Urothelium cell line (cell line): ENCODE results near the gene FBXO42.
A peak's percentile ranks its signal among the peaks of the same experiment; 100 is the strongest.

Experiments used
- DNase-seq: peaks from one replicate; pipeline ENCODE4 v3.0.0; 2011; ENCODE audit warnings: low spot score, mixed read lengths
- FAIRE-seq: peaks from 2 replicates; lab custom pipeline; 2011; peaks lifted over from hg19 to GRCh38; lab: Jason Lieb, UNC

The FBXO42 gene

DNA sequence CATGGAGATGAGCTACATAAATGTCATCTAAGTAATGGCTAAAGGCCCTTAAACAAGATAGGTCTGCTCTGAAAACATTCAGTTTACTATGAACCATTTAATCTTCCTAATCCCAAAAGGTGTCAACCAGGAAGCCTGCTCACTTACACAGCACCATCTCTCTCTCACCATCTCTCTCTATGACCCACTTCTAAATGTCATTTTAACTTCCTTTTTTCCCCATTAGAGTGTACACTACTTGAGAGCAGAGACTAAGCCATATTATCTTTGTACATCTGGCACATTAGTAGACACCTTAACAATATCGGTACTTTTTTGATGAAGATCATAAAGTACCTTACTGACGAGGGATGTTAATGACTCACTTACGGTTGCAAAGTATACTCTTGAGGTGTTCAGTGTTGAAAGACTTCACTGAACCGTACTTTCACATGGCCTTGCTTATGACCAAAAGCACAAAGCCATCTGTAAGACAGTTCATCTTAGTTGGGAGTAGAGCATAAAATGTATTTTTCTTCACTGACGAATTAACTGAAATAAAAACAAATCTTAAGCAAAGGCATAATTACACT is 25.4 kb downstream of the FBXO42 start:
- no peak for DNase-seq
- FAIRE-seq, result no peak

DNA sequence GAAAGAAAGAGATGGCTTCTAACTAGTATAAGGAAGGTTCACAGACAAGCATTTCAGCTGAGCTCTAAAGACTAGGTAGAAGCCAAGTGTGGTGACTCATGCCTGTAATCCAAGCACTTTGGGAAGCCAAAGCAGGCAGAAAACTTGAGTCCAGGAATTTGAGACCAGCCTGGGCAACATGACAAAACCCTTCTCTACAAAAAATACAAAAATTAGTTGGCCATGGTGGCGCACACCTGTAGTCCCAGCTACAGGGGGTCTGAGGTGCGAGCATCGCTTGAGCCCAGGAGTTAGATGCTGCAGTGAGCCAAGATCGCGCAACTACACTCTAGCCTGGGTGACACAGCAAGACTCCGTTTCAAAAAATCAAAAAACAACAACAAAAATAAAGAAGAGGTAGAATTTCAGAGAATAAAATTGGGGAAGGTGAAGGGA is 27.8 kb downstream of the FBXO42 start:
- DNase-seq (peak; percentile 30), FAIRE-seq (no peak)

DNA sequence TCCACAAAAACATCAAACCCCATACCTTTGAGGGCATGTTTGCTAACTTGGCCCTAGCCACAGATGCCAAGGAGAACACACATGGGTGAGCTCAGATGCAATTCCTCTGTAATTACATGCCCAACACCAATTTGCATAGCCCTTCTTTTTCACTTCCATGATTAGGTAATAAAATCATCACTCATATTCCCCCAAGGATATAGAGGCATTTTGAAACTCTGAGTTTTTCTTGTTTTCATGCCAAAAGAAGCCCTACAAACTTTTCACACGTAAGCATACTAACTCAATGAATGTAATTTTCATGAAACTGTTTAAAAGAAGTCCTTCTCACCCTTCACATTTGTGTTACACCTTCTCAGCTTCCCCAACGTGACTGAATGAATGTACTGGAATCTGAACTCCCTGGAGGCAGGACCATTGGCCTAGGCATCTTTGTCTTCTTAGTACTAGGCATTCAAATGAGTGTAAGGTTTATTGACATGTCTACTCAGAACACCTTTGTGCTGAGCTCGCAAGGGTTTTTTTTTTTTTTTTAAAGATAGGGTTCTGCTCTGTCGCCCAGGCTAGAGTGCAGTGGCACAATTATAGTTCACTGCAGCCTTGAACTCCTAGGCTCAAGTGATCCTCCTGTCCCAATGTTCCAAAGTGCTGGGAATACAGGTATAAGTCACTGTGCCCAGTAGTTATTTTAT is 31.0 kb downstream of the FBXO42 start:
- DNase-seq (no peak), FAIRE-seq (no peak)

DNA sequence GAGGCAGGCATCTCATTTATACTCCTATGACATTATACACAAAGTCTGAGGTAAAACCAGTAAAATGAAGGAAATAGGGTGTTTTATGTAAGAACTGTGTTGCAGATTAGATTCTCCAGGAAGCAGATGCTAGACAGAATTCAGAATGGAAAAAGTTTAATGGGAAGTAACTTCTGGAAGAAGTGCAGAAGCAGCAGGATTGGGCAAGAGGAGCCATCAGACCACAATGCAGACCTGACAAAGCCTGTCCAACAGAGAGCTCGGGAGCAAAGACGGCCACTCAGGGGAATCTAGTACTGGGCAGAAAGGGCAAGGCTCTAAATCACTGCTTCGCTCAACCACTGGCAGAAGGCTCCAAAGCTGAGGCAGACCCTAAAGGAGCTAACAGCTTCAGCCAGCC is 33.7 kb downstream of the FBXO42 start:
- FAIRE-seq (no peak), DNase-seq (no peak)

DNA sequence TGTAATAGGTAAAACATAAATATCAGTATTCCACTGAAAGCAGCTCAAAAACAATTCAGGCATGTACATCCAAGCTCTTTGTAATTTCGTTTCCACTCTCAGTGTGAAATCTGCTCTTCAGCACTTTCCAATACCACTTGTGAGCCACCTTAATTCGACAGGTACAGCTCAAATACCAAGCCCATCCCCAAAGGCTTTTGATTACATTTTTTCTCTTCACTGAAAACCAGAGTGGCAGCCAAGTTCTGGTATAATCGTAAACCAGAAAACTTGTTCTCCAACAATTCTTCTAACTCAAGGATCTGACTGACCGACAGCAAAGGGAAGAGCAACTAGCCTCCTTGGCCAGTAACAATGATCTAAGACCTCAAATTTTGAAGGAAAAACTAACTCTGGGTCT is 36.8 kb downstream of the FBXO42 start:
- FAIRE-seq, result no peak
- no peak for DNase-seq

DNA sequence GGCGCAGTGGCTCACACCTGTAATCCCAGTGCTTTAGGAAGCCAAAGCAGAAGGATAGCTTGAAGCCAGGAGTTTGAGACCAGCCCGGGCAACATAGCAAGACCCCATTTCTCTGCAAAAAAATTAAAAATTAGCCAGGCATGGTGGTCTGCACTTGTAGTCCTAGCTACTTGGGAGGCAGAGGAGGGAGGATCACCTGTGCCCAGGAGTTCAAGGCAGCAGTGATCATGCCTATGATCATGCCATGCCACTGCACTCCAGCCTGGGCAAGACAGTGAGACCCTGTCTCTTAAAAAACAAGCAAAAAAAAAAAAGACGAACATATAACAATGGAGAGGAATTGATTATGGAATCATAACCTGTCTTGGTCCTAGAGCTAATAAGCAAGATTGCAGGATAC is 45.1 kb downstream of the FBXO42 start:
- FAIRE-seq (no peak), DNase-seq (no peak)

DNA sequence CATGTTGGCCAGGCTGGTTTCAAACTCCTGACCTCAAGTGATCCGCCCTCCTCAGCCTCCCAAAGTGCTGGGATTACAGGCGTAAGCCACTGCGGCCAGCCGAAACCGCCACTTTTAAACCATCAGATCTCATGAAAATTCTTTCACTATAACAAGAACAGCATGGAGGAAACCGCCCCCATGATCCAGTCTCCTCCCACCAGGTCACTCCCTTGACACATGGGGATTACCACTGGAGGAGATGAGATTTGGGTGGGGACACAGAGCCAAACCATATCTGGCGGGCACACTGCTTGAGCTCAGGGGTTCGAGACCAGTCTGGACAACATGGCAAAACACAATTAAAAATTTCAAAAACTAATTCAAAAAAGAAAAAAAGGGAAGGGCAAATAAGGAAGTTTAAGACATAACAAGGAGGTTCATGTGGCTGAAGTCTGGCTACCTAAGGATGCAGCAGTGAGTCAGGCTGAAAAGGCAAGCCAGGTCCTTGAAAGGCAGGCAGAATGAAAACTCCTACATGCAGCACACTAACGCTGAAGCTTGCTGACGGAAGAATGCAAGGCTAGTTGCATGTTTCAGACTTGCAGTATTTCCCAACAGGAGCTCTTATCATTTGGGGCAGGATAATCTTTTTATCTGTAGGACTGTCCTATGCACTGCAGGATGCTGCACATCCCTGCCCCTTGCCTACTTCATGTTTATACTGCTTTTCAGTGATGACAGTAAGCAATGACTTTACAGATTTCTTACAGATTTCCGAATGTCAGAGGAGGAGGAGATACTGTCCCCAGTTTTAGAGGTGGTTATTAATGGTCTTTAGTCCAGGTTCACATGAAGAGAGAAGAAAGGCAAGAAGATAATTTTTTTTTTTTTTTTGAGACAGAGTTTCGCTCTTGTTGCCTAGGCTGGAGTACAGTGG is 49.3 kb downstream of the FBXO42 start:
- FAIRE-seq (no peak), DNase-seq (no peak)

DNA sequence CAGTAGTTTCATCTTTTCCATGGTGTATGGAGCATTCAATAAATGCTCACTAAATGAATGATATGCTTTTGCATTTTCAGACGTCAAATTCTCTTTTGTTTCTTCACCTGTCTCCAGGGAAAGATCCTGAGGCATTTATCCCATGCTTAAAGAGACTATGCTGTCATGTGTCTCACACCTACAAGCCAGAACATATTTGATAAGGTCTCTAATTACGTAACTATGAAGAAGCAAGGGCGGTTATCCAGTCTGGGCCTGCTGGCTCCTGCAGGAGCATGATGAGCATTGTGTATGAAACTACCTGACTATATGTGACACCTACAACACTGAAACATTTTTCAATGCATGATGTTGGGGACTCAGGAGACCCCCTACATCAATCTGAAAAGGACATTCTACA is 51.8 kb downstream of the FBXO42 start:
- DNase-seq (no peak), FAIRE-seq (no peak)

DNA sequence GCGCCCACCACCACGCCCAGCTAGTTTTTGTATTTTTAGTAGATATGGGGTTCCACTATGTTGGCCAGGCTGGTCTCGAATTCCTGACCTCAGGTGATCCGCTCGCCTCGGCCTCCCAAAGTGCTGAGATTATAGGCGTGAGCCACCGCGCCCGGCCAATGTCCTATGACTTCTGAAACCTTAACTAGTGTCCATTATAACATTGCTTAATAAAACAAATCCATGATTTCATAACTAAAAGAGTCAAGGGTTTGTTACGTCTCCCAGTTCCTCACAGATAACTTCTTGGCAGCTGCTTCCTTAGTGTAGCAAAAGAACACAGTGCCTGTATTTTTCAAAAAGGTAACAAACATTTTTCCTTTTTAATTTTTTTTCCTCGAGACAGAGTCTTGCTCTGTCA is 53.6 kb downstream of the FBXO42 start:
- DNase-seq (no peak), FAIRE-seq (no peak)

DNA sequence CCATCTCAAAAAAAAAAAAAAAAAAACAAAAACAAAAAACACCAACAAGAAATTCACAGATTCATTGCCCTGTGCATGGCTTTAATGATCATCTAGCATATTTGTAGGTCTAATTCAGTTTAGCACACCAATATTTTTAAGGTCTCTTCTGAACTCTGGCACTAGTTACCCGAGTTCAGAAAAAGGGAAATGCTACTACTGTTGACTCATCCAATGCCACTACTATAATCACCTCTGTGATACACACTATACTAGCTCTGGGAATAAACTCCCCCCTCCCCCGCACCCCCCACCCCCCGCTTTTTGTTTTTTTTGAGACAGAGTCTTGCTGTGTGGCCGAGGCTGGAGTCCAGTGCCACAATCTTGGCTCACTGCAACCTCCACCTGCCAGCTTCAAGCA is 55.6 kb downstream of the FBXO42 start:
- FAIRE-seq (no peak), DNase-seq (no peak)

DNA sequence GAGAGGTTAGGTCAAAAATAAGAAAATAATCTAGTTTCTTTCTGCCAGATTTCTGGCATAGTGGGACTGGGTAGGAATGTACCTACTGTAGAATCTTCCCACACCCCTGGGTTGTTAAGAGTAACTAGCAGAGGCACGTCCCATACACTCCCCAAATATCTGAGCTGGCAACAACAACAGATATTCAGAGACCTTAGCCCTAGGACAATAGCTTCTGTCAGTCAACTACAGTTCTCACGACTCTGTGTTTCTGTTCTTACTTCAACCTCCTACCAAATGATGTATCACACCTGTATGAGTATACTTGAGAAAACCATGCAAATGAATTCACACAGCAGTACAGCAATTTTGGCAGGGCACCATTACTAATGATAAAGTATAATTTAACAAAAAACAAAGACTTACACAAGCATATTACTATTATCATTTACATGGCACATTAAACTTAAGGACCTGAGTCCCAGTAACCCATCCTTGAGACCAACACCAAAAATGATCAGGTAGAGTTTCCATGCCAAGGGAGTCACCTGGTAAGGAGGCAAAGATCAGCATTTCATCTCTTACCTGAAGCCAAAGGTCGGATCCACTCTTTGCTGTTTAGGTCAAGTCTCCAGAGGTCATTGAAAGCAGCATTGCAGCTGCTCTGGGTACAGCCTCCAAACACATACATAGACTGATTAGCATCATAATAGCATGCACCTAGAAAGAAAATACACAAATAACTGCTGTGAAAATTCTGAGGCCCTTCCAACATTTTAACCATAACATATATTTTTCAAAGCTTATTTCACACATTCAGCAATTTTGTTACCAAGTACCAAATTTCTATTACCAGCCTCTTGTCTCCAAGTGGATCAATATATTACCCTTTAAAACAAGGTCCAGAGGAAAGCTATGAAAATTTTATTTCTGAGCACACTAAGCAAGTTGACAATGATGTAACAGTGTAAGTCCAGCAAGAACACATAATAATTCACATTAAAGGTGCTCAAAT is 57.8 kb downstream of the FBXO42 start:
- FAIRE-seq (no peak), DNase-seq (no peak)

DNA sequence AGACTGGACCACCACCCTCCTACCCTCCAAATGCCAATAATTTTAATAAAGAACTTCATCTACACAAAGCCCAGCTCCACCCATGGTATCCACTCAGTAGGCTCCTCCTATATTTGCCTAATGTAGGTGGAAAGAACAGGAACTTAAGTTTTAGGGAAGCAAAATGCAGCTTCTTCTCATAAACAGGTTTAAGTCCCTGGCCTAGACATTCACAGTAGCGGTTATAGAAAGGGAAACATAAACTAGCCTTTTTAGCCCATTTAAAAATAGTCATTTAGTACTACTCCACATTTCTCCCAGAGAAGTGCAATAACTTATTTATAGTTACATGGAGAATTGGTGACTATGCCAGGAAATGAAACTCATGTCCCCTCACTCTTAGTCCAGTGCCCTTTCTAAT is 58.7 kb downstream of the FBXO42 start:
- FAIRE-seq (no peak), DNase-seq (no peak)

DNA sequence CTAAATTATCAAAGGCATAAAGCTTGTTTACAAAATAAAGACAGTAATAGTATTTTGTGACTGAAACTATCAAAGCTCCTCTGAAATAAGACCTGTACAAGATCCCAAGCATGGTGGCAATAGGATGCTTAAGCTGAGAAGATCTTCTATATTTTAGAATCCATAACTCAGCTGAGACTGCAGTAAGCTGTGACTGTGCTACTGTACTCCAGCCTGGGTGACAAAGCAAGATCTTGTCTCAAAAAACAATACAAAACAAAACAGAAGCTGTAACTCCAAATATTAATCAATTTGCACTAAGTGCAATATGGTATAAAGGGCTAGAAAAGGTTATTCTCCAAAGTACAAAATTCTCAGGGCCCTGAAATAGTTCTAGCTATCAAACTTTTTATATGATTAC is 59.5 kb downstream of the FBXO42 start:
- FAIRE-seq (no peak), DNase-seq (no peak)

DNA sequence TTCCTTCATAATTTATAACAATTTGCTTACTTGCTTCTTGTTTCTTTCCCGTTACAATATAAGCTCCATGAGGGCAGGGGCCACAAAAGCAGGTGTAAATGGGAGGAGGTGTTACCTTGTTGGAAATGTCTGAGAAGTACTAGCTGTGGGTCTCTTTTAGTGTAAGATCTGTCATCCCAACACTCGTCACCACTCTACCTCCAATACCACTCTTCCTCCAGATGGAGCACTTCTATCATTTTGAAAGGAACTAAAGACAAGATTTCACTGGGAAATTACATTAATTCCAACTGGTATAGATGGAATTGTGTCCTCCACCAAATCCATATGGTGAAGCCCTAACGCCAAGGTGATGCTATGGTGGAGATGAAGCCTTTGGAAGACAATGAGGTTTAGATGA is 62.3 kb downstream of the FBXO42 start:
- DNase-seq, result no peak
- FAIRE-seq, result no peak

DNA sequence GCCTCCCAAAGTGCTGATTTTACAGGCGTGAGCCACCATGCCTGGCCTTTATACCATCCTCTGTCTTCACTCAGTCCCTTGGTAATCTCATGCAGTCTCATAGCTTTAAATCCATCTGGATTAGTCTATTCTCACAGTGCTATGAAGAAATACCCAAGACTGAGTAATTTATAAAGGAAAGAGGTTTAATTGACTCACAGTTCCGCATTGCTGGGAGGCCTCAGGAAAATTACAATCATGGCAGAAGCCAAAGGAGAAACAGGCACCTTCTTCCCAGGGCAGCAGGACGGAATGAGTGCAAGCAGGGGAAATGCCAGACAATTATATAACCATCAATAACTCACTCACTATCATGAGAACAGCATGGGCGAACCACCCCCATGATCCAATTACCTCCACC is 66.2 kb downstream of the FBXO42 start:
- no peak for FAIRE-seq

DNA sequence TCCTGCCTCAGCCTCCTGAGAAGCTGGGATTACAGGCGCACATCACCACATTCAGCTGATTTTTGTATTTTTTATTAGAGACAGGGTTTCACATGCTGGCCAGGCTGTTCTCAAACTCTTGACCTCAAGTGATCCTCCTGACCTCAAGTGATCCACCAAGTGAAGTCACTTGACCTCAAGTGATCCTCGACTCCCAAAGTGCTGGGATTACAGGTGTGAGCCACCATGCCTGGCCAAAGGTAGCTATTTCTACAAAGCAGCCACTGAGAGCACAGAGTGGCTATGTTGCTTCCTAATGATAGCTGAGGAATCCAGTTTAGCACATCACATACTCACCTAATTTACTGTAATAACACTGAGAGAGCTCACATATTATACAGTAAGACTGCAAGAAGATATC is 70.5 kb downstream of the FBXO42 start:
- FAIRE-seq (no peak), DNase-seq (no peak)

More for the DNA sequence above, 66.2 kb downstream of the FBXO42 start:
- no peak for DNase-seq

DNA sequence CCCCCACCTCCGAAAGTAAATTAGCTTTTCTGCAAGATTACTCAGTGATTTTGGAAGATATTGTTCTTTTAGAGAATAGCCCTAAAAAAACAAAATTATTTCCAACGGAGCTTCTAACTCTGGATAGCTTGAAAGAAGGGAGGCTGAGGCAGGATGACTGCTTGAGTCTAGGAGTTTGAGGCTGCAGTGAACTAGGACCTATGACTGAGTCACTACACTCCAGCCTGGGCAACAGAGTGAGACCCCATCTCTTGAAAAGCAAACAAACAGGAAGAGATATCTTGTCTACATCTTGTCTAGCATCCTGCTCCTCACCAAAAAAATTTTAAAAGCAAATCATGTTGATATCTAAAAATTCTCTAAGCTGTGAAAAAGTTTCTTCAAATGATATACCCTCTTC is 73.1 kb downstream of the FBXO42 start:
- DNase-seq, result no peak
- FAIRE-seq, result no peak

DNA sequence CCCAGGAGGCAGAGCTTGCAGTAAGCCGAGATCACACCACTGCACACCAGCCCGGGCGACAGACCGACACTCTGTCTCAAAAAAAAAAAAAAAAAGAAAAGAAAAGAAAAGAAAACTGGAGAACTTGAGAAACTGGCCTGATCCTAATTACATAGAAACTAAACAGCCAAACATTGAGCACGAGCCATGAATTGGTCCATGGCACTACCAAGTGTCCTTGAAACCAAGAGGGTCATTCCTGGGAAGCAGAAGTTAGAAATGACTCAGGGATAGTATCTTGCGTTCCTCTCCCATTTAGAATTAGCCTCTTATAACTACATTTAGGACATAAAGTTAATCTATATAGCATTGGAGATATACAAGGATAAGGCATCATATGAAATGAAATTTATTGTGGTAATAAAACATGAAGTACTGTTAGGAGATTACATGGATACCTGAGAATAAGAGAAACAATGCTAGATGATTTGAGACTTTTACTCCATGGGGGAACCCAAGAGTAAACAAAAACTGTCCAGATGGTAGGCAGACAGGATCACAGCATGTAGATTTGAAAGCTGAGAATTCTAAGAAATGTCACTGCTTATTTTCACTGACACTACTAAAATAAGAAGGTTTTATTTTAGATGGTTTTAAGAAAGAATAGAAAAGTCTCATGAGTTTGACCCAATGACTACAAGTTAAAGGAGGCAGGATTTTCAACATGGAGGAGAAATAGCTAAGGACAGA is 75.8 kb downstream of the FBXO42 start:
- FAIRE-seq (no peak), DNase-seq (no peak)

DNA sequence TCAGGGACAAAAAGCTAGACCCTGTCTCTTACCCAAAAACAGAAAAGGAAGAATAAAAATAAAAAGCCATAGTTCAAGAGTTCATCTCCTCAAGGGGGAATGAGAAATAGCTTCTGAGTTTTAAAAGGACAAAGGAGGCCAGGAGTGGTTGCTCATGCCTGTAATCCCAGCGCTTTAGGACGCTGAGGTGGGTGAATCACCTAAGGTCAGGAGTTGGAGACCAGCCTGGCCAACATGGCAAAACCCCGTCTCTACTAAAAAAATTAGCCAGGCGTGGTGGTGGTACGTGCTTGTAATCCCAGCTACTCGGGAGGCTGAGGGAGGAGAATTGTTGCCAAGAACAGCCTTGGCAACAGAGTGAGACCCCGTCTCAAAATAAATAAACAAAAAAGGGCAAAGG is 76.7 kb downstream of the FBXO42 start:
- DNase-seq, result no peak
- FAIRE-seq, result no peak

DNA sequence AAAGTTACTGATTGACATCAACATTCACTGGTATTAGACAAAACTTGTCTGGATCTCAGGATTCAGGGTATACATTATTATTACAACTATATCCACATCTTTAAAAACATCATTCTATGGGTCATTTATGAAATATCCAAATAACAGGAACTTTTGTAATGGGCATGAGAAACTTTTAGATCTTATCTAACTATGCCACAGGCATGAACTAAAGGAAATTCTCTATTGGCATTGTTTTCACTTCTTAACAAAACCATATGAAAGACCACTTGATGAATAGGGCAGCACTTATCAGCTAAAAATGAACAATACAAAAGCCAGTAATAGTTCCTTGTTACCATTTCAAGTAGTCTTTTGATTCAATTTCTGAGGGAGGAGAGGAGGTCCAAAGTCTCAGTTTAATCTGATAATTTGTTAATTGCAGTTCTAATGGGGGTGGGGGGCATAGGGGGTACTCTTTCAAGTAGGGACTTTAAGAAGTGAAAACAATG is 84.5 kb downstream of the FBXO42 start:
- FAIRE-seq, result no peak

More for the DNA sequence above, 84.5 kb downstream of the FBXO42 start:
- no peak for DNase-seq
